Duodenal mucosa (tissue), 2 donors: Measurements from ENCODE around the gene BRINP1.

Experiments used
- H3K27ac ChIP-seq: one replicate; pipeline ENCODE4 v1.7.0; 2013; ENCODE audit warnings: low read depth, low read length
- H3K27me3 ChIP-seq, 2 donors: one replicate each; pipeline ENCODE4 v1.7.0; 2013; ENCODE audit warnings: low read length in 2 of 2, control low read depth in 1 of 2; ENCODE audit not compliant: insufficient read depth in 2 of 2, control insufficient read depth in 1 of 2
- H3K36me3 ChIP-seq, 2 donors: one replicate each; pipeline ENCODE4 v1.7.0; 2013; ENCODE audit warnings: low read length in 2 of 2, control low read depth in 1 of 2; ENCODE audit not compliant: insufficient read depth in 2 of 2, control insufficient read depth in 1 of 2
- H3K4me1 ChIP-seq, 2 donors: one replicate each; pipeline ENCODE4 v1.7.0; 2013; ENCODE audit warnings: low read length in 2 of 2, control low read depth in 1 of 2; ENCODE audit not compliant: insufficient read depth in 2 of 2, control insufficient read depth in 1 of 2
- H3K4me3 ChIP-seq, 2 donors: one replicate each; pipeline ENCODE4 v1.7.0; 2013; ENCODE audit warnings: low read length in 2 of 2, low read depth in 1 of 2
- H3K9ac ChIP-seq, 2 donors: one replicate each; pipeline ENCODE4 v1.7.0; 2013; ENCODE audit warnings: low read length in 2 of 2, low read depth in 1 of 2
- H3K9me3 ChIP-seq, 2 donors: one replicate each; pipeline ENCODE4 v1.7.0; 2013; ENCODE audit warnings: low read length in 2 of 2, control low read depth in 1 of 2; ENCODE audit not compliant: control insufficient read depth in 1 of 2

The BRINP1 gene

DNA sequence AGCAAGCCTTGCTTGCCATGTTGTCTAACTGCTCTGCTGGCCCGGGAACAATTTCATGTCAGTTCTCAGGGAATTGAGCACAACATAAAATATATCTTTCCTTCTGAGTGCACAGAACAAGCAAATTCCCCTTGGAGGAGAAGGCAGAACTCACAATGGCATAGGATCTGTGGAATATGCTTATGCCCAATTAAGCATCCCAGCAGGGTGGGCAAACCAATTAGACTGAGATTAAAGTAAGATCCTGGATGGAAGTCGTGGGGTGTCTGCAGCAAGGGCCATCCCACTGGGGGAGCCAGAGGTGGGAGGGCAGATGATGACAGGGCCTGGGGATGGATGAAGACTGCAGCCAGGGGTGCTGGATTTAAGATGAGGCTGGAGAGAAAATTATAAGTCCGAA is 114.1 kb downstream of the BRINP1 start:
- Histone ChIP-seq H3K36me3 (no peaks in the 10 kb centered on the region), H3K4me1 (no peaks in the 10 kb centered on the region), H3K27ac (no peak overlapping the region), H3K9me3 (no peaks in the 10 kb centered on the region), H3K4me3 (no peak overlapping the region), H3K9ac (no peak overlapping the region), H3K27me3 (no peaks in the 10 kb centered on the region)

DNA sequence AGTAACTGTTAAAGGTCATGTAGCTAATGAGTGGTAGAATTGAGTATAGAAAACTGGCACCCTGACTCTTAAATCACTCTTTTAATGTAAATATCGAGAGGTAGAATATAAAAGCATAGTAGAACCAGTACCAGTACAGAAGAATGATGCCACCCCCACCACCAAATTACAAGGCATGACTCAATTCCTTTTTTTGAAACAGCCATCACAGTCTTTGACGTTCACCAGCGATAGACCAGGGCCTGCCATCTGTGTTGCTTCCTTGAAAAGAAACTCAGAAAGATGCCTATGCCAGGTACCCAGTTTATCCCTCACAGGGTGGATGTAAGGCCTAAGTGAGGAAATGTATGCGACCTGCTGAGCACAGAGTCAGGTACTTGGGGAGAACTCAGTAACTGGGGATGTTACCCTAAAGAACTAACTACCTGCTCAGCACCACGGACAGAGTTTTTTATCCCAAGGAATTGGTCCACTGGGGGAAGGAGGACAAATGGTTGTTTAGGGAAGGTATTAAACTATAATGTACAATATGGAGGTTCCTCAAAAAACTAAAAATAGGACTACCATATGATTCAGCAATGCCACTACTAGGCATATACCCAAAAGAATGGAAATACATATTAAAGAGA is 116.5 kb downstream of the BRINP1 start:
- no peaks in the 10 kb centered on the region for H3K27me3 ChIP-seq
- no peaks in the 10 kb centered on the region for H3K36me3 ChIP-seq
- no peaks in the 10 kb centered on the region for H3K4me1 ChIP-seq
- H3K4me3 ChIP-seq, result no peak overlapping the region
- no peak overlapping the region for H3K27ac ChIP-seq
- no peaks in the 10 kb centered on the region for H3K9me3 ChIP-seq
- no peak overlapping the region for H3K9ac ChIP-seq

DNA sequence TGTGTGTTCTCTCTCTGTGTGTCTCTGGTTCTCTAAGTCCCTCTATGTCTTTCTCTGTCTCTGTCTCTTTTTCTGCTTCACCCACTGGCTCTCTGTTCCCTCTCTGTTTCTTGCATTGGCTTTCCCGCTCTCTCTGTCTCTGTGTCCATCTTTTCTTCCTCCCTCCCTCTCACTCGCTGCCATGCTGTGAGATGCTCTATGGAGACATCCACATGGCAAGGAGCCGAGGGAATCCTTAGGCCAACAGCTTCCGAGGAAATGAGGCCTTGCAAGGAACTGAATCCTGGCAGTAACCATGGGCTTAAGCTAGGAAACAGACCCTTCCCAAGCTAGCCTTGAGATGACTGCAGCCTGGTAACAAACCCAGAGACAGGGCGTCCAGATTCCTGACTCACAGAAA is 117.3 kb downstream of the BRINP1 start:
- Histone ChIP-seq H3K9ac (no peak overlapping the region), H3K4me3 (no peak overlapping the region), H3K4me1 (no peaks in the 10 kb centered on the region), H3K27me3 (no peaks in the 10 kb centered on the region), H3K27ac (no peak overlapping the region), H3K9me3 (no peaks in the 10 kb centered on the region), H3K36me3 (no peaks in the 10 kb centered on the region)

DNA sequence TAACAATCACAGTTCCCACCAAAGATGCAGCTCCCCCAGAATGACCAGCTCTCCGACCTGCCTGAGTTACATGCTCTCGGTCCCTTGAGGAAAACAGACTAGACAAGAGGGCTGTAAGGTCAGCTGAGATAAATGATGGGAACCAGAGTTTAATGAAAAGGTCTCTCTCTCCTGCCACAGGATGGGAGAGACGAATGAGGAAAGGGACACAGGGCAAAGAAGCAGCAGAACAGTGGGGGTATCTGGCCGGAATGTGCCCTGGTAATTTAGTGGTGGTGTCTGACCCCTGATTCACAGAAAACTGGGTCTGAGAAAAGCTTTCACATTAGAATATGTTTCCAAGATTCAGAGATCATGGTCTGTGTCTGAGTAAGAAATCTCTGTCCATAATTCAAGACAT is 118.5 kb downstream of the BRINP1 start:
- H3K4me1 ChIP-seq, result no peaks in the 10 kb centered on the region
- no peaks in the 10 kb centered on the region for H3K36me3 ChIP-seq
- no peak overlapping the region for H3K4me3 ChIP-seq
- H3K9me3 ChIP-seq, result no peaks in the 10 kb centered on the region
- H3K9ac ChIP-seq, result no peak overlapping the region
- H3K27me3 ChIP-seq, result no peaks in the 10 kb centered on the region
- H3K27ac ChIP-seq, result no peak overlapping the region

- Histone ChIP-seq H3K9me3 (no peaks in the 10 kb centered on the region), H3K9ac (no peak overlapping the region), H3K27me3 (no peaks in the 10 kb centered on the region), H3K27ac (no peak overlapping the region), H3K4me1 (no peaks in the 10 kb centered on the region), H3K36me3 (no peaks in the 10 kb centered on the region), H3K4me3 (no peak overlapping the region)
Observed at GRCh38 chr9:119240546-119240945, 128.7 kb downstream of the BRINP1 start.

DNA sequence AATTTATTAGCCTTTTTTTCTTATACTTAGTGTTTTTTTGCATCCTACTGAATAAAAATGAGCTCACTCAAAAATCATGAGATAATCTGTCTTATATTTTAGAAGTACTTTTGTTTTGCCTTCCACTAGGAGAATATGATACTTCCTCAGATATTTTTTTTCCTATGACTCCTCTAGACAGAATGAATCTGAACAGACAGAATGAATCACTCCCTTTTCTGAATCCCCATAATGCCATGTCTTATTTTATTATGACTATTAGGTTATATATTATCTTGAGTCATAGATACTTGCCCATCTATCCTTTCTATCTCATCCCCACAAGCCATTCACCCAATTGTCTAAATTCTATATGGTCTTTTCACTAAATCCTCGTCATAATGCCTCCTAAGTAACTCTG is 134.6 kb downstream of the BRINP1 start:
- no peak overlapping the region for H3K27ac ChIP-seq
- no peaks in the 10 kb centered on the region for H3K9me3 ChIP-seq
- no peaks in the 10 kb centered on the region for H3K36me3 ChIP-seq
- no peak overlapping the region for H3K9ac ChIP-seq
- H3K4me3 ChIP-seq, result no peak overlapping the region
- H3K27me3 ChIP-seq, result no peaks in the 10 kb centered on the region
- H3K4me1 ChIP-seq, result no peaks in the 10 kb centered on the region

GRCh38 chr9:119227422-119227821 is 141.8 kb downstream of the BRINP1 start:
- Histone ChIP-seq H3K9ac (no peak overlapping the region), H3K36me3 (no peaks in the 10 kb centered on the region)

DNA sequence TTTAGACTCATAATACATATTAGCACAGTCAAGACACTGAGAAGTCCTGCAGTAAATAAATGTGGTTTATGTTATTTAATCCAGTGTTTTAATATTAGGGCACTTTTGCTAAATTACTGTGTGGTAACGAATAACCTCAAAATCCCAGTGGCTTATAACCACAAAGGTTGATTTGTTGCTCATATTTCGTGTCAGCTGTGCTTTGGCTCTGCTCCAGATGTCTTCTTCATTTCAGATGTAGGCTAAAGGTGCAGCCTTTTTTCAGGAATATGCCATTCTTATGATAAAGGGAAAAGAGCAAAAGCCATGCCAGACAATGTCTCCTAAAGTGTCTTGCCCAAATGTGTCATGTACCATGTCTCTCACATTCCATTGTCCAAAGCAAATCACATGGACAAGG is 144.8 kb downstream of the BRINP1 start:
- Histone ChIP-seq H3K27me3 (no peaks in the 10 kb centered on the region), H3K4me3 (no peak overlapping the region), H3K9me3 (no peaks in the 10 kb centered on the region), H3K9ac (no peak overlapping the region), H3K36me3 (no peaks in the 10 kb centered on the region), H3K27ac (no peak overlapping the region), H3K4me1 (no peaks in the 10 kb centered on the region)

More at GRCh38 chr9:119227422-119227821, 141.8 kb downstream of the BRINP1 start:
- no peaks in the 10 kb centered on the region for H3K4me1 ChIP-seq
- no peaks in the 10 kb centered on the region for H3K27me3 ChIP-seq
- H3K4me3 ChIP-seq, result no peak overlapping the region
- H3K9me3 ChIP-seq, result no peaks in the 10 kb centered on the region
- H3K27ac ChIP-seq, result no peak overlapping the region

DNA sequence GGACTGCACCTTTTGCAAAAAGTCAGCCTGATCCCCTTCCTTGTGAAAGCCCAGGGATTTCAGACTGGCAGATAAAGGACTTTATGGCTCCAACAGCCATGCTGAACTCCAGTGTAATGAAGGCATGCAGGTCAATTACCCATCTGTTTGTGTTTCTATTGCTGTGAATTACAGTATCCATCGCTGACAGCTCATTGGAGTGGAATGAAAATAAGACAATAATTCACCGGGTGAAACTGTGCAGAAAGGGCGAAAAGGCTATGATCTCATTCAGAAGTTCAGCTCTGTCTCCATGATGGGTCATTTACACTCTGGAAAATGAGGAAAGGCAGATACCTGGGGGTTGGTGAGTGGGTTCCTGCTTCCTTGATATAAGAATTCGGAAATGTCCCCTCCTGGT is 148.0 kb downstream of the BRINP1 start:
- no peaks in the 10 kb centered on the region for H3K36me3 ChIP-seq
- no peaks in the 10 kb centered on the region for H3K27me3 ChIP-seq
- H3K27ac ChIP-seq, result no peak overlapping the region
- H3K4me3 ChIP-seq, result no peak overlapping the region
- H3K9ac ChIP-seq, result no peak overlapping the region
- H3K4me1 ChIP-seq, result no peaks in the 10 kb centered on the region
- H3K9me3 ChIP-seq, result no peaks in the 10 kb centered on the region

- Histone ChIP-seq H3K4me1 (no peaks in the 10 kb centered on the region), H3K36me3 (no peaks in the 10 kb centered on the region), H3K9me3 (no peaks in the 10 kb centered on the region), H3K9ac (no peak overlapping the region), H3K4me3 (no peak overlapping the region), H3K27ac (no peak overlapping the region), H3K27me3 (no peaks in the 10 kb centered on the region)
Observed at GRCh38 chr9:119218293-119218692, 150.9 kb downstream of the BRINP1 start.
